OCI-LY1 (cell line): ENCODE measurements around the gene BACE2.

ENCODE experiments used
- CTCF ChIP-seq: fragments of 200-600 bp; sonication (generic), shearing (Covaris generic); IDR thresholded peaks from 2 replicates; pipeline ENCODE4 v1.5.1; 2017; ENCODE audit warnings: mild to moderate bottlenecking, antibody characterized with exemption, low read length, moderate library complexity, mixed read lengths
- EZH2 ChIP-seq: fragments of 200-600 bp; sonication (generic), shearing (Covaris generic); IDR thresholded peaks from 2 replicates; pipeline ENCODE4 v1.8.0; 2017; ENCODE audit warnings: borderline replicate concordance, mixed run types, mild to moderate bottlenecking, antibody characterized with exemption, low read length, moderate library complexity, mixed read lengths

- TF ChIP-seq EZH2, result no peak
- no peak for TF ChIP-seq CTCF
These were observed 19.2 kb upstream of the BACE2 start for GRCh38 chr21:41148798-41149197.
